GM12878 (cell line): ENCODE results near the gene LRCH3. TPM values are rescaled to one million over a fixed set of nuclear protein-coding genes. Genes with fewer than 3 reads are reported as not detected.

Source experiments
- BRCA1 ChIP-seq: IDR thresholded peaks from 2 replicates; pipeline ENCODE4 v1.6.1; 2011; ENCODE audit warnings: low read depth, low read length, improper control_type of control experiment
- GABPA ChIP-seq: IDR thresholded peaks from 2 replicates; pipeline ENCODE4 v1.6.1; 2014; ENCODE audit warnings: antibody characterized with exemption, low read depth, mild to moderate bottlenecking, inconsistent platforms
- HCFC1 ChIP-seq: fragments of 150-350 bp; IDR thresholded peaks from 2 replicates; pipeline ENCODE4 v1.6.1; 2014; ENCODE audit warnings: low read length
- IKZF1 ChIP-seq: fragments of 450-650 bp; conservative IDR thresholded peaks from 2 replicates; pipeline ENCODE4 v1.6.1; 2017; ENCODE audit warnings: antibody characterized with exemption, mild to moderate bottlenecking
- IKZF2 ChIP-seq, 2 experiments: fragments of 450-650 bp; IDR thresholded peaks; 2 replicates each; pipeline ENCODE4 v1.6.1; 2017; ENCODE audit warnings: mild to moderate bottlenecking in 2 of 2, moderate library complexity in 2 of 2
- JUNB ChIP-seq: IDR thresholded peaks from 2 replicates; pipeline ENCODE4 v1.6.1; 2016; ENCODE audit warnings: antibody characterized with exemption, mild to moderate bottlenecking
- KAT2A ChIP-seq: conservative IDR thresholded peaks from 2 replicates; pipeline ENCODE4 v1.6.1; 2011; ENCODE audit warnings: low read depth, low read length; ENCODE audit not compliant: control insufficient read depth
- MEF2B ChIP-seq: fragments of 450-650 bp; IDR thresholded peaks from 2 replicates; pipeline ENCODE4 v1.6.1; 2018; ENCODE audit warnings: mild to moderate bottlenecking, moderate library complexity; ENCODE audit not compliant: partially characterized antibody, poor library complexity, severe bottlenecking
- MLLT1 ChIP-seq: fragments of 450-650 bp; IDR thresholded peaks from 2 replicates; pipeline ENCODE4 v1.6.1; 2016; ENCODE audit warnings: mild to moderate bottlenecking
- MTA3 ChIP-seq: IDR thresholded peaks from 2 replicates; pipeline ENCODE4 v1.6.1; 2012; ENCODE audit warnings: low read length, inconsistent platforms, borderline replicate concordance
- NFIC ChIP-seq: IDR thresholded peaks from 2 replicates; pipeline ENCODE4 v1.6.1; 2012; ENCODE audit warnings: low read depth, mild to moderate bottlenecking, inconsistent platforms, low read length, moderate library complexity
- NRF1 ChIP-seq: conservative IDR thresholded peaks from 2 replicates; pipeline ENCODE4 v1.6.1; 2011; ENCODE audit warnings: mild to moderate bottlenecking, low read depth, low read length, improper control_type of control experiment
- PAX8 ChIP-seq: fragments of 450-650 bp; IDR thresholded peaks from 2 replicates; pipeline ENCODE4 v1.6.1; 2017; ENCODE audit warnings: mild to moderate bottlenecking, moderate library complexity
- PML ChIP-seq: IDR thresholded peaks from 2 replicates; pipeline ENCODE4 v1.6.1; 2012; ENCODE audit warnings: low read length, inconsistent platforms
- POLR2AphosphoS2 ChIP-seq: IDR thresholded peaks from 2 replicates; pipeline ENCODE4 v1.6.1; 2011; ENCODE audit warnings: low read depth, mild to moderate bottlenecking, low read length, improper control_type of control experiment, moderate library complexity
- POU2F2 ChIP-seq: IDR thresholded peaks from 3 replicates; pipeline ENCODE4 v1.6.1; 2011; ENCODE audit warnings: low read depth, mild to moderate bottlenecking, low read length, borderline replicate concordance
- RAD21 ChIP-seq: IDR thresholded peaks from 2 replicates; pipeline ENCODE4 v1.6.1; 2011; ENCODE audit warnings: mild to moderate bottlenecking, low read depth, low read length, moderate library complexity; ENCODE audit not compliant: insufficient read depth
- RELB ChIP-seq: fragments of 450-650 bp; IDR thresholded peaks from 2 replicates; pipeline ENCODE4 v1.6.1; 2017; ENCODE audit warnings: low read depth, mild to moderate bottlenecking, moderate library complexity
- SIX5 ChIP-seq: IDR thresholded peaks from 2 replicates; pipeline ENCODE4 v1.6.1; 2011; ENCODE audit warnings: mild to moderate bottlenecking, low read depth, low read length, moderate library complexity; ENCODE audit not compliant: severe bottlenecking
- SRF ChIP-seq, 2 experiments: IDR thresholded peaks; 2 replicates each; pipeline ENCODE4 v1.6.1; 2011; ENCODE audit warnings: low read depth in 2 of 2, low read length in 2 of 2, mild to moderate bottlenecking in 1 of 2, moderate library complexity in 1 of 2
- SUZ12 ChIP-seq: fragments of 200-600 bp; sonication (generic); IDR thresholded peaks from one replicate; pipeline ENCODE4 v1.6.1; 2018; ENCODE audit warnings: antibody characterized with exemption, mild to moderate bottlenecking; ENCODE audit not compliant: unreplicated experiment
- USF1 ChIP-seq: IDR thresholded peaks from 2 replicates; pipeline ENCODE4 v1.6.1; 2011; ENCODE audit warnings: borderline replicate concordance, low read depth, mild to moderate bottlenecking, moderate library complexity, mixed read lengths, low read length; ENCODE audit not compliant: insufficient read depth; ENCODE audit errors: extremely low read length
- USF2 ChIP-seq: IDR thresholded peaks from 2 replicates; pipeline ENCODE4 v1.6.1; 2011; ENCODE audit warnings: low read depth, low read length, improper control_type of control experiment, borderline replicate concordance
- YY1 ChIP-seq: IDR thresholded peaks from 2 replicates; pipeline ENCODE4 v1.6.1; 2011; ENCODE audit warnings: low read depth, mild to moderate bottlenecking, low read length
- ZNF24 ChIP-seq: fragments of 450-650 bp; IDR thresholded peaks from 2 replicates; pipeline ENCODE4 v1.6.1; 2017; ENCODE audit warnings: antibody characterized with exemption, mild to moderate bottlenecking
- polyA plus RNA-seq, 11 experiments: library from polyadenylated mRNA; depleted of rRNA in 4 of 11; unstranded in 6 of 11; stranded (reverse) in 5 of 11; fragments of >200 nt; fragmentation: Nextera tagmentation in 4 of 11; fragmentation: Illumina TruSeq in 1 of 11; extraction: Ambion mirVana in 4 of 11; extraction: Trizol in 1 of 11; gene quantifications; 1 replicate in 1 of 11; 2 replicates in 10 of 11; pipeline versions ENCODE4 v1.2.1 to v1.2.3, GENCODE V29; 2011 to 2016; ENCODE audit warnings: inconsistent platforms in 2 of 11, missing spikeins in 2 of 11, low read depth in 1 of 11
- total RNA-seq, 4 experiments: library from RNA; depleted of rRNA in 3 of 4; stranded (reverse); fragments of >200 nt in 3 of 4; fragmentation: Illumina TruSeq in 1 of 4; extraction: Trizol in 1 of 4; gene quantifications; 2 replicates each; pipeline versions ENCODE4 v1.2.1 to v1.2.3, GENCODE V29; 2013 to 2021

The LRCH3 gene
- total and polyA plus RNA-seq, 10 of the 15 experiments (the other 5 are each of a cell fraction or from before 2014, with no cell fraction given) = 3.9 to 136 (median 40.6) TPM

- TF ChIP-seq MLLT1 (no peak), PAX8 (no peak), USF1 (no peak), KAT2A (no peak), MEF2B (peak; percentile 82), POU2F2 (no peak), NRF1 (no peak), HCFC1 (no peak), IKZF1 (peak; percentile 70; the same call in 1 of the 2 replicates), GABPA (no peak), NFIC (peak; percentile 84), BRCA1 (no peak), PML (0 out of 2 replicates have a peak, but pooled peaks have one; percentile 37), POLR2AphosphoS2 (no peak), RELB (peak; percentile 59; the same call in 1 of the 2 replicates), SIX5 (no peak), SRF (IDR thresholded peaks at IDR 0.05; ENCODE audit: low read depth in 2 of 2, low read length in 2 of 2) (peak in 1 of 2 experiments; percentile 48; a peak in 1 of 4 replicates), YY1 (no peak), IKZF2 (IDR thresholded peaks at IDR 0.05) (peak; percentile 74 to 84), MTA3 (peak; percentile 74; the same call in 1 of the 2 replicates), RAD21 (no peak), JUNB (no peak), USF2 (no peak), ZNF24 (no peak), SUZ12 (no peak)
Measured at GRCh38 chr3:197798863-197799262, 7.8 kb downstream of the LRCH3 start (continued).
